ENCODE results near the gene IL6ST.
"Not testable (repeated sequence)": the region's sequence is repeated elsewhere in the genome, so short reads cannot be mapped to it uniquely, and the experiment has no call there.

IL6ST gene

DNA sequence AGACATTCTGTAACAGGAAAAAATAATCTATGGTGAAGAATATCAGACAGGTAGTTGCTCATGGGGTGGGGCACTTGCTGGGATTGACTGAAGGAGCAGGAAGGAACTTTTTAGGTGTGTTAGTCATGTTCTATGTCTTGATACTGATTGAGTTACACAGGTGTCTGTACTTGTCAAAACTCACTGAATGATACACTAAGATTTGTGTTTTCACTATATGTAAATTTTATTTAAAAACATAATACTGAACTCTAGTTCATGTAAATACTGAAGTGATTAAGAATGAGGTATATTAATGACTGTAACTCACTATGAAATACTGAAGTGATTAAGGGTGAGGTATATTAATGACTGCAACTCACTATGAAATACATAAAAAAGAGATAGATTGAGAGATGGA is 28.5 kb downstream of the IL6ST start:
- in situ Hi-C loops (cut with HindIII; ENCODE audit: low sequenced_read_pairs) = no loop called here
- no peak overlapping the region for H3K4me3 ChIP-seq (ENCODE audit: low read depth, low read length)
- TF ChIP-seq, protein P1, sequence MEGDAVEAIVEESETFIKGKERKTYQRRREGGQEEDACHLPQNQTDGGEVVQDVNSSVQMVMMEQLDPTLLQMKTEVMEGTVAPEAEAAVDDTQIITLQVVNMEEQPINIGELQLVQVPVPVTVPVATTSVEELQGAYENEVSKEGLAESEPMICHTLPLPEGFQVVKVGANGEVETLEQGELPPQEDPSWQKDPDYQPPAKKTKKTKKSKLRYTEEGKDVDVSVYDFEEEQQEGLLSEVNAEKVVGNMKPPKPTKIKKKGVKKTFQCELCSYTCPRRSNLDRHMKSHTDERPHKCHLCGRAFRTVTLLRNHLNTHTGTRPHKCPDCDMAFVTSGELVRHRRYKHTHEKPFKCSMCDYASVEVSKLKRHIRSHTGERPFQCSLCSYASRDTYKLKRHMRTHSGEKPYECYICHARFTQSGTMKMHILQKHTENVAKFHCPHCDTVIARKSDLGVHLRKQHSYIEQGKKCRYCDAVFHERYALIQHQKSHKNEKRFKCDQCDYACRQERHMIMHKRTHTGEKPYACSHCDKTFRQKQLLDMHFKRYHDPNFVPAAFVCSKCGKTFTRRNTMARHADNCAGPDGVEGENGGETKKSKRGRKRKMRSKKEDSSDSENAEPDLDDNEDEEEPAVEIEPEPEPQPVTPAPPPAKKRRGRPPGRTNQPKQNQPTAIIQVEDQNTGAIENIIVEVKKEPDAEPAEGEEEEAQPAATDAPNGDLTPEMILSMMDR (IDR thresholded peaks at IDR 0.05; ENCODE audit: low read depth, low read length, missing control alignments) = no peak
- no peak for DNase-seq (ENCODE audit: low read depth)

DNA sequence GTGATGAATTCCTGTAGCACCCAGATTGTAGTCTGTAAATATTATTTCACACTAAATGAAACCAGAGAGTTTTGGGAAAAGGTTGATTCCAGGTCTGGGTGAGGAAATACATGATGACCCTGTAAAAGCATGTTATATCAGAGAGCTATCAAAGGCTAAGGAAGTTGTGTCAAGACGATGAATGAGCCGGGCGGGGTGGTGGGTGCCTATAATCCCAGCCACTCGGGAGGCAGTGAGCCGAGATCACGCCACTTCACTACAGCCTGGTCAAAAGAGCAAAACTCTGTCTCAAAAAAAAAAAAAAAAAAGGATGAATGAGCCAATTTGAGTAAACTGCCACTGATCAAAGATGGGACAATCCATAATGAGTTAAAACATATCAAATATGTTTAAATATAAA is 29.2 kb downstream of the IL6ST start:
- no peak for DNase-seq (ENCODE audit: low read depth)
- H3K4me3 ChIP-seq (ENCODE audit: low read depth, low read length) = no peak overlapping the region
- in situ Hi-C loops (cut with HindIII; ENCODE audit: low sequenced_read_pairs) = no loop called here
- TF ChIP-seq, protein P1 (IDR thresholded peaks at IDR 0.05; ENCODE audit: low read depth, low read length, missing control alignments) = no peak

- in situ Hi-C loops (cut with HindIII; ENCODE audit: low sequenced_read_pairs) = no loop called here
- no peak for DNase-seq (ENCODE audit: low read depth)
- H3K4me3 ChIP-seq (ENCODE audit: low read depth, low read length) = no peak overlapping the region
- TF ChIP-seq, protein P1 (IDR thresholded peaks at IDR 0.05; ENCODE audit: low read depth, low read length, missing control alignments) = no peak
Observed at GRCh38 chr5:55960779-55961178, 34.0 kb downstream of the IL6ST start.

- TF ChIP-seq, protein P1 (IDR thresholded peaks at IDR 0.05; ENCODE audit: low read depth, low read length, missing control alignments) = no peak
- no peak overlapping the region for H3K4me3 ChIP-seq (ENCODE audit: low read depth, low read length)
- DNase-seq (ENCODE audit: low read depth) = no peak
- in situ Hi-C loops (cut with HindIII; ENCODE audit: low sequenced_read_pairs) = no loop called here
Observed at GRCh38 chr5:55959208-55959607, 35.6 kb downstream of the IL6ST start.

DNA sequence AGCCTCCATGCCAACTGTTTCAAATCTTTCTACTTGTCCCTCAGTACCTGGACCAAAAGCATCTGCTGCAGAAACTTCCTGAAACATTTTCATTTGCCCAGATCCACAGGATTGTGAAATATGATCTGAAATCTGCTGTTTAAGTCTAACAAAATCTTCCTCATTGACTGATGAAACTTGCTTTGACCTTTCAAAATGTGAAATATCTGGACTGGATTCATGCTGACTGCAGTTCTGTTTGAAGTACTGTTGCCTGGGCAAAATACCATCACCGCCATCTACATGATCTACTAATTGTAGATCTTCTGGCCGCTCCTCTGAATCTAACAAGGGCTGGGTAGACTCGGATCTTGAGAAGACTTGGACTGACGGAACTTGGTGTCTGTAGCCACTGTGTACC is 53.6 kb downstream of the IL6ST start:
- in situ Hi-C loops (cut with HindIII; ENCODE audit: low sequenced_read_pairs); H3K4me3 ChIP-seq (ENCODE audit: low read depth, low read length): not testable (repeated sequence)

DNA sequence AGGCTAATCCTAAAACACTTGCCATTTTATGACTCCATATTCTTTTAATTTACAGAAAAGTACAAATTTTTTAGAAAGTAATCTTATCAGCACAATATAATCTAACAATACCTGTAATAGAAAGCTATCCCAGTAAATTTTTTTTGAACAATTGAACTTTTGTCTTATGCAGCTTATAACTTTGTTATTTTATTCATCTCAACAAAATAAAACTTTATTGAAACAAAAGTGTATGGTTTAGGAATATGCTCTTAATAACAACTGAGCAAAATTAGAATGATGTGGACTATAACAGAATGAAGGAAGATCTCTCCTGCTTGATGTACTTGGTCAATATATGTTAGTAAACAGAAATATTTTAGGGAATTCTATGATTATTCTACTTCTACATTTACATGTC is 57.2 kb downstream of the IL6ST start:
- DNase-seq (ENCODE audit: low read depth); H3K4me3 ChIP-seq (ENCODE audit: low read depth, low read length); in situ Hi-C loops (cut with HindIII; ENCODE audit: low sequenced_read_pairs): not testable (repeated sequence)

More for the DNA sequence above, 53.6 kb downstream of the IL6ST start:
- DNase-seq (ENCODE audit: low read depth) = not testable (repeated sequence)

GRCh38 chr5:55936100-55936693 is 58.6 kb downstream of the IL6ST start:
- DNase-seq (ENCODE audit: low read depth) = peak; percentile 79
- in situ Hi-C loops (cut with HindIII; ENCODE audit: low sequenced_read_pairs) = no loop called here
- TF ChIP-seq, protein P1 (IDR thresholded peaks at IDR 0.05; ENCODE audit: low read depth, low read length, missing control alignments) = peak; percentile 95
- no peak overlapping the region for H3K4me3 ChIP-seq (ENCODE audit: low read depth, low read length)

- no peak for DNase-seq (ENCODE audit: low read depth)
Observed at GRCh38 chr5:55935371-55935770, 59.4 kb downstream of the IL6ST start.

More at GRCh38 chr5:55935371-55935770, 59.4 kb downstream of the IL6ST start:
- H3K4me3 ChIP-seq (ENCODE audit: low read depth, low read length) = no peak overlapping the region
- TF ChIP-seq, protein P1 (IDR thresholded peaks at IDR 0.05; ENCODE audit: low read depth, low read length, missing control alignments) = no peak
- in situ Hi-C loops (cut with HindIII; ENCODE audit: low sequenced_read_pairs) = no loop called here
